Neuronal stem cell (in vitro differentiated cells): ENCODE measurements around the gene TAB2.

Experiments
- DNase-seq: peaks from one replicate; pipeline ENCODE4 v3.0.0-alpha.2; 2013; ENCODE audit warnings: low spot score
- H2AFZ ChIP-seq: one replicate; pipeline ENCODE4 v1.6.1; 2013; ENCODE audit warnings: mild to moderate bottlenecking, low read length, inconsistent platforms
- H2AK5ac ChIP-seq: 2 replicates; pipeline ENCODE4 v1.6.1; 2013; ENCODE audit warnings: low read depth, mild to moderate bottlenecking, inconsistent platforms, low read length, moderate library complexity, mixed read lengths
- H2BK120ac ChIP-seq: 2 replicates; pipeline ENCODE4 v1.6.1; 2013; ENCODE audit warnings: low read depth, mild to moderate bottlenecking, inconsistent platforms, low read length, moderate library complexity, mixed read lengths
- H2BK12ac ChIP-seq: one replicate; pipeline ENCODE4 v1.6.1; 2013; ENCODE audit warnings: low read length, inconsistent platforms
- H2BK15ac ChIP-seq: 2 replicates; pipeline ENCODE4 v1.6.1; 2013; ENCODE audit warnings: mild to moderate bottlenecking, low read length, inconsistent platforms, mixed read lengths
- H2BK5ac ChIP-seq: one replicate; pipeline ENCODE4 v1.6.1; 2013; ENCODE audit warnings: inconsistent platforms, mild to moderate bottlenecking, low read length, moderate library complexity
- H3K14ac ChIP-seq: one replicate; pipeline ENCODE4 v1.6.1; 2013; ENCODE audit warnings: low read length, inconsistent platforms
- H3K18ac ChIP-seq: 2 replicates; pipeline ENCODE4 v1.6.1; 2013; ENCODE audit warnings: low read length, inconsistent platforms
- H3K23ac ChIP-seq: 2 replicates; pipeline ENCODE4 v1.6.1; 2013; ENCODE audit warnings: low read depth, mild to moderate bottlenecking, mixed read lengths, low read length, inconsistent platforms; ENCODE audit not compliant: poor library complexity
- H3K27ac ChIP-seq: replicated peaks from 3 replicates; pipeline ENCODE4 v1.5.1; 2013; ENCODE audit warnings: low read length, inconsistent platforms
- H3K27me3 ChIP-seq, 3 experiments: 2 replicates each; pipeline ENCODE4 v1.6.1; 2013; ENCODE audit warnings: low read length in 3 of 3, mild to moderate bottlenecking in 2 of 3, inconsistent platforms in 1 of 3, low read depth in 1 of 3, mixed read lengths in 1 of 3, moderate library complexity in 1 of 3; ENCODE audit not compliant: control insufficient read depth in 3 of 3, insufficient read depth in 3 of 3
- H3K36me3 ChIP-seq, 2 donors: replicated peaks in 1 of 2; 2 replicates each; pipeline ENCODE4 v1.6.1; 2013; ENCODE audit warnings: low read length in 2 of 2; ENCODE audit not compliant: control insufficient read depth in 2 of 2, insufficient read depth in 2 of 2
- H3K4ac ChIP-seq: 2 replicates; pipeline ENCODE4 v1.6.1; 2013; ENCODE audit warnings: inconsistent platforms, mild to moderate bottlenecking, low read length, moderate library complexity
- H3K4me1 ChIP-seq, 2 donors: 1 replicate in 1 of 2; 2 replicates in 1 of 2; pipeline ENCODE4 v1.6.1; 2013; ENCODE audit warnings: low read length in 2 of 2, low read depth in 1 of 2; ENCODE audit not compliant: control insufficient read depth in 2 of 2, insufficient read depth in 1 of 2
- H3K4me2 ChIP-seq: one replicate; pipeline ENCODE4 v1.6.1; 2013; ENCODE audit warnings: mild to moderate bottlenecking, low read length, inconsistent platforms; ENCODE audit not compliant: insufficient read depth, poor library complexity, severe bottlenecking
- H3K4me3 ChIP-seq, 2 donors: 2 replicates each; pipeline ENCODE4 v1.5.1; 2013; ENCODE audit warnings: low read length in 2 of 2, mild to moderate bottlenecking in 2 of 2, inconsistent platforms in 1 of 2, moderate library complexity in 1 of 2
- H3K79me1 ChIP-seq: one replicate; pipeline ENCODE4 v1.6.1; 2013; ENCODE audit warnings: low read depth, mild to moderate bottlenecking, inconsistent platforms, low read length, moderate library complexity
- H3K9ac ChIP-seq: one replicate; pipeline ENCODE4 v1.6.1; 2013; ENCODE audit warnings: mild to moderate bottlenecking, low read depth, low read length, inconsistent platforms; ENCODE audit not compliant: poor library complexity
- H3K9me3 ChIP-seq, 2 donors: replicated peaks in 1 of 2; 2 replicates each; pipeline versions ENCODE3 to v1.6.1; 2013; ENCODE audit warnings: low read length in 2 of 2, mild to moderate bottlenecking in 2 of 2, inconsistent platforms in 1 of 2, low read depth in 1 of 2, mixed read lengths in 1 of 2, moderate library complexity in 1 of 2; ENCODE audit not compliant: control insufficient read depth in 2 of 2, insufficient read depth in 1 of 2
- H4K8ac ChIP-seq: one replicate; pipeline ENCODE4 v1.6.1; 2013; ENCODE audit warnings: low read depth, mild to moderate bottlenecking, inconsistent platforms, low read length, moderate library complexity
- H4K91ac ChIP-seq: one replicate; pipeline ENCODE4 v1.6.1; 2013; ENCODE audit warnings: low read length, low read depth, mild to moderate bottlenecking, inconsistent platforms; ENCODE audit not compliant: poor library complexity
- WGBS, 2 donors: extraction: QIAGEN DNeasy Blood & Tissue Kit; methylation state at CpG; one replicate each; pipeline ENCODE4 v1.1.7; 2013; ENCODE audit warnings: missing lambda C conversion rate in 2 of 2, mixed read lengths in 1 of 2; ENCODE audit not compliant: insufficient read length in 2 of 2, insufficient replicate concordance in 1 of 2; ENCODE audit errors: extremely low coverage in 2 of 2; 5-methylcytosine and 5-hydroxymethylcytosine counted together

Gene TAB2

GRCh38 chr6:149419696-149420404 is 102.3 kb downstream of the TAB2 start:
- Histone ChIP-seq H2AFZ (no peak overlapping the region), H2AK5ac (no peak overlapping the region), H2BK12ac (no peak overlapping the region), H3K4me1 (peaks cover 1 to 8% of the 10 kb centered on the region in 2 donors), H4K91ac (no peak overlapping the region), H3K23ac (no peak overlapping the region), H3K27me3 (no peaks in the 10 kb centered on the region), H2BK15ac (no peak overlapping the region), H3K4ac (no peak overlapping the region), H3K27ac (no peak overlapping the region), H3K4me2 (no peak overlapping the region), H4K8ac (no peak overlapping the region), H3K18ac (no peak overlapping the region), H3K36me3 (no peaks in the 10 kb centered on the region), H3K79me1 (no peaks in the 10 kb centered on the region), H3K9ac (no peak overlapping the region), H2BK5ac (no peak overlapping the region), H3K9me3 (peaks cover 0 to 4% of the 10 kb centered on the region in 2 donors), H3K4me3 (no peak overlapping the region), H3K14ac (no peak overlapping the region), H2BK120ac (no peak overlapping the region)
- DNase-seq, result no peak
- WGBS, 2 donors, result no CpG with 5 or more reads among the region's 13 CpGs

DNA sequence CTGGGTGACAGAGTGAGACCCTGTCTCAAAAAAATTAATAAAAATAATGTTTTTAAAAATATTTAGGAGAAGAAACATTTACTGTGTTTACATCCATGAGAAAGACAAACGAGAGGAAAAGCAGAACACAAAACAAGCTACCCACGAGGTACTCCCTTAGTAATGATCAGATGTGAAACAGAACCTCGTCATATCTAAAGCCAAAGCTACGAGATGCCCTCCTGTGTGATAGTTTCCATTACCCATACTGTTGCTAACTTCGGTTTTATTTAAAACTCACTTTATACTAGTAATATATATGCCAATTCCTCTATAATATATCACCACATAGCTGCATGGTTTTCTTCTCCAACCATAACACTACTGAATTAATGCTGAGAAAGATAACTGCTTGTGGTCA is 103.6 kb downstream of the TAB2 start:
- no peak overlapping the region for H3K14ac ChIP-seq
- no peak overlapping the region for H3K4ac ChIP-seq
- no peak for DNase-seq
- no peak overlapping the region for H4K91ac ChIP-seq
- no peak overlapping the region for H2BK12ac ChIP-seq
- no peak overlapping the region for H2BK120ac ChIP-seq
- no peak overlapping the region for H2BK15ac ChIP-seq
- peaks cover 0 to 3% of the 10 kb centered on the region in 2 donors for H3K9me3 ChIP-seq
- no peaks in the 10 kb centered on the region for H3K27me3 ChIP-seq
- no peak overlapping the region for H3K18ac ChIP-seq
- no peak overlapping the region for H3K23ac ChIP-seq
- no peaks in the 10 kb centered on the region for H3K79me1 ChIP-seq
- no peak overlapping the region for H4K8ac ChIP-seq
- no peak overlapping the region for H3K9ac ChIP-seq
- H3K4me3 ChIP-seq, result no peak overlapping the region
- H2AFZ ChIP-seq, result no peak overlapping the region
- H3K4me2 ChIP-seq, result no peak overlapping the region
- H2BK5ac ChIP-seq, result no peak overlapping the region
- no peak overlapping the region for H3K27ac ChIP-seq
- no peaks in the 10 kb centered on the region for H3K36me3 ChIP-seq
- H3K4me1 ChIP-seq, result peaks cover 1 to 8% of the 10 kb centered on the region in 2 donors
- H2AK5ac ChIP-seq, result no peak overlapping the region
- no CpG with 5 or more reads among the region's 5 CpGs for WGBS, 2 donors

- DNase-seq, result no peak
- H3K18ac ChIP-seq, result no peak overlapping the region
- no peak overlapping the region for H4K8ac ChIP-seq
- no peak overlapping the region for H3K9ac ChIP-seq
- no CpG with 5 or more reads among the region's 4 CpGs for WGBS, 2 donors
- H3K4me3 ChIP-seq, result no peak overlapping the region
- H3K9me3 ChIP-seq, result no peaks in the 10 kb centered on the region
- no peak overlapping the region for H3K23ac ChIP-seq
- no peak overlapping the region for H3K4ac ChIP-seq
- H2AFZ ChIP-seq, result no peak overlapping the region
- no peak overlapping the region for H3K4me2 ChIP-seq
- no peak overlapping the region for H2BK15ac ChIP-seq
- H2BK5ac ChIP-seq, result no peak overlapping the region
- no peak overlapping the region for H4K91ac ChIP-seq
- no peaks in the 10 kb centered on the region for H3K36me3 ChIP-seq
- H2AK5ac ChIP-seq, result no peak overlapping the region
- H2BK12ac ChIP-seq, result no peak overlapping the region
- no peak overlapping the region for H3K27ac ChIP-seq
- no peak overlapping the region for H2BK120ac ChIP-seq
- H3K14ac ChIP-seq, result no peak overlapping the region
- H3K27me3 ChIP-seq, result no peaks in the 10 kb centered on the region
- peaks cover 1 to 8% of the 10 kb centered on the region in 2 donors for H3K4me1 ChIP-seq
- peaks cover 2% of the 10 kb centered on the region for H3K79me1 ChIP-seq
These were observed 105.1 kb downstream of the TAB2 start for GRCh38 chr6:149422581-149422980.

DNA sequence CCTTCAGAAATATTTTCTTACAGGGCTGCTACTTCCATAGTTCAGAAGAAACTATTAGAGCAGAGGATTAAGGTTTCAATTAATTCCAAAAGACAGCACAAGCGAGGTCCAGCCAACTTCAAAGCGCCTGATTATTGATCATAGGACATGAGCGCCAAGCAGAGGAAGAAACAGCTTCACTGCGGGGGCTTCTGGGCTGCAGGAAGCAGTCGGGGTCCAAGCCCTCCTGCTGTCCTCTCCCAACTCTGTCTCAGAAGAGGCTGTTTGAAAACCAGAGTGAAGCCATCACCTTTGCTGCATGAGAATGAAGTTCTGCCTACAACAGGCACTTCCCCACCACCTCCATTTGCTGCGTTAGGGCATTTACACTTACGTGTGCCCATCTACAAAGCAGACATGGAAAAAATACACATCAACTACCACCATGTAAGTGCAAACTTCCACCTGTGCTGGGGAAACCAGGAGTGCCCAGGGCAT is 106.5 kb downstream of the TAB2 start:
- WGBS, 2 donors, result no CpG with 5 or more reads among the region's 7 CpGs

More for the DNA sequence above, 106.5 kb downstream of the TAB2 start:
- no peak overlapping the region for H2BK120ac ChIP-seq
- no peak overlapping the region for H2BK15ac ChIP-seq
- H2BK5ac ChIP-seq, result no peak overlapping the region
- no peak overlapping the region for H4K91ac ChIP-seq
- H2AK5ac ChIP-seq, result no peak overlapping the region
- H3K4me2 ChIP-seq, result no peak overlapping the region
- H2BK12ac ChIP-seq, result no peak overlapping the region
- no peak overlapping the region for H3K9ac ChIP-seq
- peaks cover 4 to 8% of the 10 kb centered on the region in 2 donors for H3K4me1 ChIP-seq
- no peak for DNase-seq
- H3K9me3 ChIP-seq, result no peaks in the 10 kb centered on the region
- no peaks in the 10 kb centered on the region for H3K27me3 ChIP-seq
- H3K79me1 ChIP-seq, result peaks cover 2% of the 10 kb centered on the region
- no peak overlapping the region for H3K23ac ChIP-seq
- no peak overlapping the region for H4K8ac ChIP-seq
- no peak overlapping the region for H3K4me3 ChIP-seq
- no peak overlapping the region for H3K14ac ChIP-seq
- no peaks in the 10 kb centered on the region for H3K36me3 ChIP-seq
- peak overlapping the region; percentile 88 for H2AFZ ChIP-seq
- H3K27ac ChIP-seq, result no peak overlapping the region
- H3K4ac ChIP-seq, result no peak overlapping the region
- no peak overlapping the region for H3K18ac ChIP-seq
